NCI-H2107 treated with DMSO at 0.1 percent for 48 hours (cell line): ENCODE results near the gene GPNMB.
"Not testable (repeated sequence)": the region's sequence is repeated elsewhere in the genome, so short reads cannot be mapped to it uniquely, and the experiment has no call there.

Experiments used
- DNase-seq: peaks from one replicate; lab custom pipeline; 2025; ENCODE audit not compliant: unreplicated experiment; lab: John Stamatoyannopoulos, UW

The GPNMB gene

GRCh38 chr7:23246555-23246954 is at the start of gene GPNMB:
Gene GPNMB, plus strand, starts transcription at chr7:23246775. Its CDS starts 83 bp downstream, at chr7:23246858.
- DNase-seq, result no peak

- DNase-seq, result not testable (repeated sequence)
These were observed 48.8 kb upstream of the GPNMB start for GRCh38 chr7:23197745-23198144.

- no peak for DNase-seq
These were observed 46.2 kb upstream of the GPNMB start for GRCh38 chr7:23200331-23200730.

- DNase-seq, result no peak
These were observed 42.3 kb upstream of the GPNMB start for GRCh38 chr7:23204241-23204640.

GRCh38 chr7:23205577-23205908 is 41.0 kb upstream of the GPNMB start:
- no peak for DNase-seq

- no peak for DNase-seq
These were observed 40.4 kb upstream of the GPNMB start for GRCh38 chr7:23205909-23206767.

GRCh38 chr7:23207021-23207420 is 39.6 kb upstream of the GPNMB start:
- DNase-seq, result no peak

GRCh38 chr7:23207884-23208283 is 38.7 kb upstream of the GPNMB start:
- no peak for DNase-seq

GRCh38 chr7:23208316-23208715 is 38.3 kb upstream of the GPNMB start:
- DNase-seq, result no peak

GRCh38 chr7:23210506-23210905 is 36.1 kb upstream of the GPNMB start:
- DNase-seq, result no peak

- no peak for DNase-seq
These were observed 35.0 kb upstream of the GPNMB start for GRCh38 chr7:23211589-23211988.

GRCh38 chr7:23212395-23212794 is 34.2 kb upstream of the GPNMB start:
- DNase-seq, result no peak

- DNase-seq, result no peak
These were observed 33.7 kb upstream of the GPNMB start for GRCh38 chr7:23212841-23213240.

- no peak for DNase-seq
These were observed 32.8 kb upstream of the GPNMB start for GRCh38 chr7:23213755-23214154.

GRCh38 chr7:23214423-23214822 is 32.2 kb upstream of the GPNMB start:
- DNase-seq, result no peak

GRCh38 chr7:23214938-23215337 is 31.6 kb upstream of the GPNMB start:
- no peak for DNase-seq

- no peak for DNase-seq
These were observed 30.6 kb upstream of the GPNMB start for GRCh38 chr7:23216021-23216420.

- DNase-seq, result no peak
These were observed 28.4 kb upstream of the GPNMB start for GRCh38 chr7:23218196-23218595.

GRCh38 chr7:23220690-23221305 is 25.8 kb upstream of the GPNMB start:
- DNase-seq, result no peak

GRCh38 chr7:23222439-23223030 is 24.0 kb upstream of the GPNMB start:
- DNase-seq, result no peak

- not testable (repeated sequence) for DNase-seq
These were observed 22.2 kb upstream of the GPNMB start for GRCh38 chr7:23224364-23224763.

- no peak for DNase-seq
These were observed 19.6 kb upstream of the GPNMB start for GRCh38 chr7:23226844-23227450.
